HuH-7.5 (cell line): ENCODE results near the gene UTS2.

Source experiments
- DNase-seq: peaks from one replicate; pipeline ENCODE4 v3.0.0; 2011; ENCODE audit warnings: low spot score

UTS2 gene

GRCh38 chr1:7810395-7810794 lies 42.5 kb downstream of the UTS2 start:
- DNase-seq, result no peak

GRCh38 chr1:7809742-7810141 lies 43.1 kb downstream of the UTS2 start:
- DNase-seq, result no peak

- DNase-seq, result no peak
Measured at GRCh38 chr1:7808253-7808844, 44.5 kb downstream of the UTS2 start.

GRCh38 chr1:7805460-7805859 lies 47.4 kb downstream of the UTS2 start:
- DNase-seq, result no peak
